HG03097 (cell line): ENCODE results near the gene PILRA.

Source experiments
- ATAC-seq: cut with Tn5 transposase; IDR thresholded peaks from one replicate; pipeline ENCODE4 v1.9.1; 2021; ENCODE audit not compliant: unreplicated experiment, low FRiP score

PILRA gene

DNA sequence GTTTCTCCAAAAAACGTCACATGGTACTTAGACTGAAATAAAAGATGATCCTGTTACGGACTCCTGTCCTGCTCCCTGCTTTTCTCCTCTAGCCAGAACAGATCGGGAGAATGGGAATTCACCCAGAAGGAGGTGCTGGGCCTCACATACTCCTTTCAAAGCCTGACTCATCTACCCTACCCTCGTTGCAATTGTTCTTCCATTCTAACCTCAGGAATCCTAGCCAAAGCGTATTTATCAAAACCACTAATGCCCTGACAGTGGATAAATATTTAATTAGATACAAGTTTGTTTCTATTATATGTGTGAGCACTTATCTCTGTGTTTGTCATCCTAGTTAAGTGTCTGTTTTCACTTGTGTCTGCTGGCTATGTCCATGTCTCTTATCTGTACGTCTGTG lies 33.5 kb downstream of the PILRA start:
- no peak for ATAC-seq

- ATAC-seq = no peak
Observed at GRCh38 chr7:100407285-100408180, 34.2 kb downstream of the PILRA start.

GRCh38 chr7:100411101-100411500 lies 37.8 kb downstream of the PILRA start:
- no peak for ATAC-seq

- ATAC-seq = no peak
Observed at GRCh38 chr7:100413346-100413745, 40.1 kb downstream of the PILRA start.

DNA sequence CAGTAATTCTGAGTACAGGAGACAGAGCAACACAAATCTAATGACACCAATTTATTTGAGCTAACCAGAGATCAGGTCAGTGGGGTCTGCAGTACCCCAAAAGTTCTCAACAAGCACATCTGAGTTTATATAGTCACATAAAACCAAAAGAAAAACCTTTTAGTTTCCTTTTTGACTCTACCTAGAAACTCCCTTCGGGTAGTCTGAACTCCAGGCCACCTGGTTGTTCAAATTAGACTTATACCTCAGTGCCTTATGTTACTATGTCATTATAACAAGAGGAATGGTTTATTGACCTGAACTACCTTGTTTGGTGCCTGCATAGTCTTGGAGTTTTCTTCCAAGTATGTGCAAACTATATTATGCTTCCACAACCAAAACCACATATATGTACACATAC lies 40.6 kb downstream of the PILRA start:
- ATAC-seq = no peak

DNA sequence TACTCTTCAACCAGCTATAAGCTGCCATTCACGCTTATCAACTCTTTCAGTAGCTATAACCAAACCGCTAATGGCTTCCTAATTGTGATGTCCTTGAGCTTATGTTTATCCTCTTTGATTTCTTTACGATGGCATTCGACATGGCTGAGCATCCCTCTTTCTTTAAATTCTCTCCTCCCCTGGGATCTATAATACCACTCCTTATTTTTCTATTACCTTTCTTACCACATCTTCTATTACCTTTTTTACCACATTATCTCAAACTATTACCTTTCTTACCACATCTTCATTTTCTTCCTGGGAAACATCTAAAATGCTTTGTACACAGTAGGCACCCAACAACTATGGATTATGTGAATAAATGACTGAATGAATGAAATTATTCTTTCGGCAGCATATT lies 42.2 kb downstream of the PILRA start:
- ATAC-seq = no peak

DNA sequence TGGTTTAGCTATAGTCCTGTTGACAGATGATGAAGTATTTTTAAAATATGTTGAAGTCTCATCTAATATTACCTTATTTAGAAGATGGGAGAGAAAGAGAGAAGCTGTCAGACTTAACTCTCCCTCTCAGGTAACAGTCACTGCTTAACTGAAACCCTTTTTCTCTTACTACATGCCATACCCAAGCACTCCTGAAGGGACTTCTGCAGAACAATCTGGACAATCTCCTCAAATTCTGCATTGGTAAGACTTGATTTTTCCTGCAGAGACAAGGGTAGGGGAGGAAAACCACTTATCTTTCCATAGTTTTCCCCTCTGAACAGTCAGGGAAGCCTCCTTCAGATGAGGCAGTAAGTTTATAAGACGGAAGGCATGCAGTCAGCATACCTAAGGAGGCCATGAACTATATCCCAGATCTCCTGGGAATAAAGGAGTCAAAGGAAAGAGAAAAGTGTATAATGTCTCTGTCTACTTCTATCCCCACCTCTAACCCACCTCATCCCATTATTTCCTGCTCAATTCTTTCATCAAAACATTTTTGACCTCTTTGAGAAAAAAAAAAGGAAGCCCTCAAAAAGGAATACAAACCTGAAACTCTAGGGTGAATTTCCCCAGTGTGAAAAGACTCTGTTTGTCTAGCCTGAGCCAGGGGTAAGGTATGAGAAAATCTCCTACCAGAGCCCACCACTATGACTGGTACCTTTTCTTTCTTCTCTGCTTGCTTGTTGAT lies 45.8 kb downstream of the PILRA start:
- no peak for ATAC-seq

- ATAC-seq = no peak
Observed at GRCh38 chr7:100419660-100420226, 46.5 kb downstream of the PILRA start.

DNA sequence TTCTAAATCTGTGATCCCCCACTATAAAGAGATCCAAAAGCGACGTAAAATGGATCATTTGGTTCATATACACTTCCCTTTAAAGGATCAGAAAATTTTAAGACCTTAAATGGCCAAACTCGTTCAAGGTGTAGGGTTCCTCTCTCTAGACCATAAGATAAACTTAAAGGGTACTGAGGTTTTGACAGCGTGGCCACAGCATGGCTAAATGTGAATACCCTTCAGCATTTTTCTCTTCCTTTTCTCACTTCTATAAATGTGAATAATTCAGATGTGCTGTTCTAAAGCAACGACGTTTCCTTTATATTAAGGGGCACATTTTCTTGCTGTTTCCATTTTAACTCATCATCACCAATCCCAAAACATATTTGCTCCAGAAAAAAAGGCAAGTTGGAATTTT lies 50.0 kb downstream of the PILRA start:
- no peak for ATAC-seq

- no peak for ATAC-seq
Observed at GRCh38 chr7:100425347-100425746, 52.1 kb downstream of the PILRA start.

DNA sequence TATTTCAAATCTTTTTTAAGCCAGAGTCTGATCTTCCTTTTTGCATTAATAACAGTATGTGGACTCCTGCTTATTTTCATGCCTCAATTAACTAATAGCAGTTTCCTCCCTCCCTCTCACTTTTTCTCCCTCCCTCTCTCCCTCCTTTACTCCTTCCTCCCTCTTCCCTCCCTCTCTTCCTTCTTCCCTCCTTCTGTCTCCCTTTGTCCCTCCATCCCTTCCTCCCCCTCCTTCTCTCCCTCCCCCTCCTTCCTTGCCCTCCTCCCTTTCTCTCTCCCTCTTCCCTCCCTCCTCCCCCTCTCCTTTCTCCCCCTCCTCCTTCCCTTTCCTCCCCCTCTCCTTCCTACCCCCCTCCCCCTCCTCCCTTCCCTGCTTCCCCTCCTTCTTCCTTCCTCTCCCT lies 53.2 kb downstream of the PILRA start:
- no peak for ATAC-seq

DNA sequence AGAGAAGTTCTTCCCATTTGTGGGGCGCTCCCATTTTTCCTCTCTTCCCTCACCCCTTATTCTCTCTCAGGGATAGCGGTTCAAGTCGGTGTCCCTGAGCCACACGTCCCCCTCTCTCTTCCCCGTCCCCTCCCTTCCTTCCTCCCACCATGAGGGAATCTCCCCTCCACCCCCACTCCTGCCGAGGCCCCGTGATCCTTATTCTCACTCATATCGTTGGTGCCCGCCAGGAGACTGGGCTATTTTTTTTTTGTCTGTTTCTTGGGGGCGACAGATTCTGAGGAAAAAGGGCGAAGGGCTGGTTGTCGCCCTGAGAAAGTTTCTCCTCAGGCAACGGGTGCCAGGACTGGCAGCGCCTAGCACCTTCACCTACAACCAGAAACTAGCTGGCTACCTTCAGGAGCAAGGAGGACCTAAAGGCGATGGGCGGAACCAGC lies 54.5 kb downstream of the PILRA start:
- no peak for ATAC-seq

GRCh38 chr7:100428199-100428966 lies 55.1 kb downstream of the PILRA start, which contains the start of gene ZCWPW1:
Gene ZCWPW1, minus strand, starts transcription at chr7:100428703. Its CDS starts 8,054 bp downstream, at chr7:100420649.
- ATAC-seq = peak; percentile 39

GRCh38 chr7:100428967-100429636 lies 55.8 kb downstream of the PILRA start:
- ATAC-seq = peak; percentile 34

GRCh38 chr7:100429637-100430492 lies 56.6 kb downstream of the PILRA start, which contains the start of gene MEPCE:
Gene MEPCE, plus strand, starts transcription at chr7:100429831. Its CDS starts 188 bp downstream, at chr7:100430019.
- ATAC-seq = peak; percentile 31

DNA sequence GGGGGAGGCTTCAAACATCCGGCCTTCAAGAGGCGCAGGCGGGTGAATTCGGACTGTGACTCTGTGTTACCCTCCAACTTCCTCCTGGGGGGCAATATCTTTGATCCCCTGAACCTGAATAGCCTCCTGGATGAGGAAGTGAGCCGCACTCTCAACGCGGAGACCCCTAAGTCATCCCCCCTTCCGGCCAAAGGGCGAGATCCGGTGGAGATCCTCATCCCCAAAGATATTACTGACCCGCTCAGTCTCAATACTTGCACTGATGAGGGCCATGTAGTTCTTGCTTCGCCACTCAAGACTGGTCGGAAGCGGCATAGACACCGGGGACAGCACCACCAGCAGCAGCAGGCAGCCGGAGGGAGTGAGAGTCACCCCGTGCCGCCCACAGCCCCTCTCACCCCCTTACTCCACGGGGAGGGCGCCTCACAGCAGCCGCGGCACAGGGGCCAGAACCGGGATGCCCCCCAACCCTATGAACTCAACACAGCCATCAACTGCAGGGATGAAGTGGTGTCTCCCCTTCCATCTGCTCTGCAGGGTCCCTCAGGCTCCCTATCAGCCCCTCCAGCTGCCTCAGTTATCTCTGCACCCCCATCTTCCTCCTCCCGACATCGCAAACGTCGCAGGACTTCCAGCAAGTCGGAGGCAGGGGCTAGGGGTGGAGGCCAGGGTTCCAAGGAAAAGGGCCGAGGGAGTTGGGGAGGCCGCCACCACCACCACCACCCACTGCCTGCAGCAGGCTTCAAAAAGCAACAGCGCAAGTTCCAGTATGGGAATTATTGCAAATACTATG lies 57.4 kb downstream of the PILRA start:
- ATAC-seq = no peak

DNA sequence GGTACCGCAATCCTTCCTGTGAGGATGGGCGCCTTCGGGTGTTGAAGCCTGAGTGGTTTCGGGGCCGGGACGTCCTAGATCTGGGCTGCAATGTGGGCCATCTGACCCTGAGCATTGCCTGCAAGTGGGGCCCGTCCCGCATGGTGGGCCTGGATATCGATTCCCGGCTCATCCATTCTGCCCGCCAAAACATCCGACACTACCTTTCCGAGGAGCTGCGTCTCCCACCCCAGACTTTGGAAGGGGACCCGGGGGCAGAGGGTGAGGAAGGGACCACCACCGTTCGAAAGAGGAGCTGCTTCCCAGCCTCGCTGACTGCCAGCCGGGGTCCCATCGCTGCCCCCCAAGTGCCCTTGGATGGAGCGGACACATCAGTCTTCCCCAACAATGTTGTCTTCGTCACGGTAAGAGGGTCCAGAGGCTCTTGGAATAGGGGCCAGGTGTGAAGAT lies 58.0 kb downstream of the PILRA start:
- no peak for ATAC-seq

- no peak for ATAC-seq
Observed at GRCh38 chr7:100432053-100432452, 58.8 kb downstream of the PILRA start.
